Nucleus accumbens (tissue), 56 donors: ENCODE measurements around the gene POLN.
A peak's percentile ranks its signal among the peaks of the same experiment; 100 is the strongest.

Experiments used
- DNase-seq, 56 donors: peaks; one replicate each; lab custom pipeline; 2025; lab: John Stamatoyannopoulos, UW

The POLN gene

DNA sequence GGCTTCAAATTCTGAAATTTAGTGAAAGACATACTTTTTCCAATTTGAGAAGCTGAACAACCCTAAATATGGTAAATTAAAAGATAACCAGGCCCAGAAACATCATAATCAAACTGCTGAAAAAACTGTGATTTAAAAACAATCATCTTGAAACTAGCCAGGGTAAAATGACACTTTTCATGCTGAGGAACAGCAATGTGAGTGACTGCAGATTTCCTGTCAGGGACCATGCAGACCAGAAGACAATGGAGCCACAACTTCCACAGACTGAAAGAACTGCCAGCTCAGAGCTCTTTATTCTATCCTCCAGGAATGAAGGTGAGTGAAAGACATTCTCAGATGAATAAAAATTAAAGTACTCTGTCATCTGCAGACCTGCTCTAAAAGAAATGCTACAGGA, 109.5 kb downstream of the POLN start:
- DNase-seq: no peak

DNA sequence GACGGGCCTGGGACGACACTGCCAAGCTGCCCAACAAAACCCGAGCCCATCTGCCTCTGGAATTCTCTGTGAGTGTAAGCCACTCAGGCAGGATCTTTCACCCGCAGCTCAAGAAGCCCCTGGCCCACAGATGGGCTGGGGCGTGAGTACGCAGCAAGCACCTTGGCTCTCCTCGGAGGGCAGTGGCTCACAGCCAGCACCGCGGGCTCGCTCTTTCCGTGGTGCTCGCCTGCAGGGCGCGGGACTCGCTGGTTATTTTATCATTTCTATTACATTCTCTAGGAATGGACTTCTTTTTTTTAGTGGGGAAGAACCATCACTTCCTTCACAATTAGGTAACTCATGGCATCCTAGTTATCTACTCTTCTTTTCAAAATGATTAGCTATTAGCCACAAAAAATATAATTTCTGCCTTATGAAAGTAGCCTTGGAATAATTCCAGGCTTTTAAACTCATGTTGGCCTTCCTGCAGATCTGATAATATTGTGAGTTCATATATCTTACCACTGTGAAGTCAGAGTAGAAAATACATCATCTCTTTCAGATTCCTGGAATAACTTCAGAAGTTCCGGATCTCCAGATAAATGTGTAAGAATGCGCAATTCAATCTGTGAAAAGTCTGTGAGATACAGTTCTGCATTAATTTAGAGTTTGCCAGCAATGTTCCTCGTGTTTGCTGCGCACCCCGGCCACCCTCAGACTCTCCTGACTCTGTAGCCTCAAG, 114.2 kb downstream of the POLN start:
- no peak for DNase-seq

DNA sequence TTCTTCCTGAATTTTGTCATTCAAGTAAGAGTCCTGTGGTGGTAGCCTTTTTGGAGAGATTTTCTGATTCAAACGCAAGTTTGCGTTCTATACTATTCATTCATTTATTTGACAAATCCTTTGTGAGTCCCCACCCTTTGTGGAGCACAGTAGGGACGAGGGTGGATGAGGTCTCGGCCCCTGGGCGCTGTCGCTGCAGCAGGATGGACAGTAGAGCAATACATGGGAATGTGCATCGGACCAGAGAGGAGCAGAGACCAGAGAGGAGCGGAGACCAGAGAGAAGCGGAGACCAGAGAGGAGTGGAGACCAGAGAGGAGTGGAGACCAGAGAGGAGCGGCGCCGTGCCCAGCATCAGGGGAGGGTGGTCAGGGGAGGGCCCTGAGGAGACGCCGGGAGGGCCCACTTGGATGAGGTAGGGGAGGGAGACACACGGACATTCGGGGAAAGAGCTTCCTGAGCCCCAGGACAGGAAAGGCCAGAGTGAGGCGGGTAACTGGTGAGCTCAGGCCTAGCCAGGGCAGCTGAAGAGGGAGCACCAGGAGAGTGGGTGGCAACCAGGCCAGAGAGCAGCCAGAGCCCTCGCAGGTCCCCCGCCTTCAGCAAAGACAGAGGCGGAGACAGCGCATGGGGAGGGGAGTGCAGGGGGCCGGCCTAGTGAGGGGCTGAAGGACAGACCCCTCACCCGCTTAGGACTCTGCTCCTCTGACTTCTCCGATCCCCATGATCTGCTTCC, 115.4 kb downstream of the POLN start:
- no peak for DNase-seq

DNA sequence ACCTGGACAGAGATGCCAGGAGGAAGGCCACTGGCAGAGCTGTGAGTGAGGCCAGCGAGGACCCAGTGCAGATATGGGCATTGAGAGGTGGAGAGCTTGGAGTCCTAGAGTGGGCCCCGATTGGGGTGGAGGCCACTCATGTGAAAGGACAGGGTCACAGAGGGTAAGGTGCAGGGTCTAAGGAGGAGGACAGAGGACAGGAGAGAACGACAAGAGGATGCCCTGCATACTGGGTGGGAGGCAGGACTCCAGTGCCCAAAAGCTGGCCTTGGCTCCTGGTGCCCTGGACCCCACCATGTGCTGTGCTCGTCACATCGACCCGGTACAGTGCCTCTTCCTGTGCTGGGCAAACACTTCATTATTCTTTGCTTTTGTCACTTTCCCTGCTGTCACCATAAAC, 116.1 kb downstream of the POLN start:
- DNase-seq: no peak

DNA sequence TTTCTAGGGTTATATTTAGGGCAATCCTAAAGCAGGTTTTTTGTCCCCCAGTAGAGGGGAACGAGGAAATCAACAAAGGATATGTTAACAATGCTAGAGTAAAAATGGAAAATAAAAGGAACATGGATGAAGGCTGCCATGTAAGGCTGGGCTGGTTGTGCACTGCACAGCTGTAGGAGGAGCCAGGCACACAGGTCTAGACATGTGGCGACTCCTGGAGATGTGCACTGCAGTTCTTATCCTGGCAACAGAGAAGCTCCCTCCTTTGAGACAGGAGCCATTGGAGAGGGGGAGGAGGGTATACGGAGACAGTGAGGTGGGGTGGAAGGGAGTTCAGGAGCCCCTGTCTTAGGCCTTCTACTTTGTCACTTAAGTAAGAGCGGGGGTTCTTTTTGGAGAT, 116.9 kb downstream of the POLN start:
- DNase-seq: no peak

DNA sequence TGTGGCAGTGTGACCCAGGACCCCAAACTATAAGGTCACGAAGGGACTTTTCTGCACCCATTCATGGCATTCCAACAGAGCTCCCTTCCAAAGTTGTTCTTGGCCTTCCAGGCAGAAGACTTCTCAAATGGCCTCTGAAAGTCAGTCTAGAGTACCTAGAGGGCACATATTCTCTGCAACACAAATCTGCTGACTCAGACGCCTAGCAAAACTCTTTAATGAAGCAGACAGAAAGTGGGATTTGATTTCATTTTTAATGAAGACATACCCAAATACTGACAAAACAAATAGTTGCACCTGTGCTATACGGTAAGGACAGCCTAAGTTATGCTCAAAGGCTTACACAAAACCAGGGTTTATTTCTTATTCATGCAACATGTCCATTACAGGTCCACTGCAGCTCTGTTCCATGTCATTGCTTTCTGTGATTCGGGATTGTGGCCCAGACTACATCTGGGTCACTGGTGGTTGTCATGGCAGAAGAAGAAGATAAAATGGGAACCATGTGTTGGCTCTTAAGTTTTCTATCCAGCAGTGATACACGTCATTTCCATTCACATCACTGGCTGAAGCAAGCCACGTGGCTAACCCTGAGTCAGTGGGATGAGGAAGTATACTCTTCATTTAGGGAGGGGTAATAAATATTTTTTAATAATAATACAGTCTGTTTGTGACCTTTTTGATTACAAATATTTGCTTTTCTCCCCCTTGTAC, 125.1 kb downstream of the POLN start:
- no peak for DNase-seq

DNA sequence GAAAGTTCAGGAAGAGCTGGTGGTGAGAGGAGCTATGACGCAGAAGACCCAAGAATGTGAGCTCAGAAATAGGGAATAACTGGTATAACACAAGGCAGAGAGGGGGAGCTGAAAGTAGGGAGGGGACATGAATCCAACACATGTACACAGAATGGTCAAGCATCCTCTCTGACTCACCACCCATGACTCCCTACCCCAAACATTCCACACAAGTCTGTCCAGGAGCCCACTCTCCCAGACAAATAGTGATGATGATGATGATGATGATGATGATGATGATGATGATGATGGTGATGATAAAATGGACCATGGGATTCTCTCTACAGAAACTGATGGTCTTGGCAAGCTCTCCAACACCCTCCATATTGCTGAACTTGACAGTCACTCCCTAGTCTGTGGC, 136.4 kb downstream of the POLN start:
- DNase-seq: no peak

DNA sequence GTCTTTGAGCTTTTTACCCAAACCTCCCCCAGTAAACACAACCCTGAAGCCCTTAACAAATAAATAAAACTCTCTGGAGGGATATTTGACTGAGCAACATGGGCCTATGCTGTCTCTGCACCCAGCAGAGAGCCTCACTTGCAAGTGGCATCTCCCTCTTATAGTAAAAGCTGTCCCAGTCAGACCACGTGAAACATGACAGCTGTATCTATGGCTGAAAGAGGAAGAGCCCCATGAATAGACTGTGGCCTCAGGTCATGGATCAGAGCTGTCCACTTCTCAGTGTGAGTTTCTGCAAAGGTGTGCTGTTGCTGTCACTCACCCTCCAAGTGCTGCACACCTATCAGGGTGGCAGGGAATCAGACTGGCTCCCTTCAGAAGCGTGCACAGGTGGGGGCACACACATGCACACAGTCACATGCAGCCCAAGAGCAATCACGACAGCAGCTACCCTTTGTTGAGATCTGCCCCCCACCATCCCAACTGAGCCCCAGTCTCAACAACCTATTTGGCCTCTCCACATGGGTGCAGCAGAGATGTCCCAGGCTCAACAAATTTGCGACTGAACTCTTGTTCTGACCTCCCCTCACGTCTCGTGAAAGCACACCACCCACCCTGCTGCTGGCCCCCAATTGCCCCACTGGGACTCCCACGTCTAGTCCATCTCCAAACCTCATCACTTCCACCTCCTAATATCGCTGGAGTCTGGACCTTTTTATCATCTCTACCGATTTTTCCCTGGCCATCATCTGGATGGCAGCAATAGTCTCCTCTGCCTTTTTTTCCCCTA, 137.2 kb downstream of the POLN start:
- DNase-seq: no peak

DNA sequence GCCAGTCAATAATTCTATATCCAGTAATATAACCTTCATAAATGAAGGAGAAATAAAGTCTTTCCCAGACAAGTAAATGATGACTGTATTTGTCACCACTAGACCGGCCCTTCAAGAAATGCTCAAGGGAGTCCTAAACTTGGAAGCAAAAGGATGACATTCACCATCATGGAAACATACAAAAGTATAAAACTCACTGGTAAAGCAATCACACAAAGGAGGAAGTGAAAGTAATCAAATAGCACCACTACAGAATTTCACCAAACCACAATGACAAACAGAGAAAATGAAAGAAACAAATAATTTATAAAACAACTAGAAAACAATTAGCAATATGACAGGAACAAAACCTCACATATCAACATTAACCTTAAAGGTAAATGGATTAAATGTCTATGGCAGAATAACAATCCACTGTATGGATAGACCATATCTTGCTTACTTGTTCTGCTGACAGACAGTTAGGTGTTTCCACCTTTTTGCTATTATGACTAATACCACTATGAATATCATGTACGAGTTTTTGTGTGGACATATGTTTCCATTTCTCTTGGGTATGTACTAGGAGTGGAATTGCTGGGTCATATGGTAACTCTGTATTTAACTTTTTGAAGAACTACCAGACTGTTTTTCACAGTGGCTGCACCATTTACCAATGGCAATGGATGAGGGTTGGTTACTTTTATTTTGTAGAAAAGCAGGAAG, 137.9 kb downstream of the POLN start:
- no peak for DNase-seq

DNA sequence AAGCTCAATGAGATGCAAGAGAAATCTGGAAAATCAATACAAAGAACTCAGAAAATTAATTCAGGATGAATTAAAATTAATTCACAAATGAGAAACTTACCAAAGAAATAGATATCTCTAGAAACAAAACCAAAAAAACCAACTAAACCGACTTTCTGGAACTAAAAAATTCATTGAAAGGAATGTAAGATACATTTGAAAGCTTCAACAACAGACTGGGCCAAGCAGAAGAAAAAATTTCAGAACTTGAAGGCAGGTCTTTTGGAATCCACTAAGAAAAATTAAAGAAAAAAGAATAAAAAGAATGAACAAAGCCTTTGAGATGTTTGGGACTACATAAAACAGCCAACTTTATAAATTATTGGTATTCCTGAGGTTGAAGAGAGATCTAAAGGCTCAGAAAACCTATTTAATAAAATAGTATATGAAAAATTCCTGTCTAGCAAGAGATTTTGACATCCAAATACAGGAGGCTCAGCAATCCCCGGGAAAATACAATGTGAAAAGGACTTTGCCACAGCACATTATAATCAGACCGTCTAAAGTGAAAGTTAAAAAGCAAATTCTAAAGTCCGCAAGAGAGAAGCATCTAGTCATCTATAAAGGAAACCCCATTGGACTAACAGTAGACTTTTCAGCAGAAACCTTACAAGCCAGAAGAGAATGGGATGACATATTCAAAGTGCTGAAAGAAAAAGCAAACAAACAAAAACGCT, 138.6 kb downstream of the POLN start:
- DNase-seq: no peak

DNA sequence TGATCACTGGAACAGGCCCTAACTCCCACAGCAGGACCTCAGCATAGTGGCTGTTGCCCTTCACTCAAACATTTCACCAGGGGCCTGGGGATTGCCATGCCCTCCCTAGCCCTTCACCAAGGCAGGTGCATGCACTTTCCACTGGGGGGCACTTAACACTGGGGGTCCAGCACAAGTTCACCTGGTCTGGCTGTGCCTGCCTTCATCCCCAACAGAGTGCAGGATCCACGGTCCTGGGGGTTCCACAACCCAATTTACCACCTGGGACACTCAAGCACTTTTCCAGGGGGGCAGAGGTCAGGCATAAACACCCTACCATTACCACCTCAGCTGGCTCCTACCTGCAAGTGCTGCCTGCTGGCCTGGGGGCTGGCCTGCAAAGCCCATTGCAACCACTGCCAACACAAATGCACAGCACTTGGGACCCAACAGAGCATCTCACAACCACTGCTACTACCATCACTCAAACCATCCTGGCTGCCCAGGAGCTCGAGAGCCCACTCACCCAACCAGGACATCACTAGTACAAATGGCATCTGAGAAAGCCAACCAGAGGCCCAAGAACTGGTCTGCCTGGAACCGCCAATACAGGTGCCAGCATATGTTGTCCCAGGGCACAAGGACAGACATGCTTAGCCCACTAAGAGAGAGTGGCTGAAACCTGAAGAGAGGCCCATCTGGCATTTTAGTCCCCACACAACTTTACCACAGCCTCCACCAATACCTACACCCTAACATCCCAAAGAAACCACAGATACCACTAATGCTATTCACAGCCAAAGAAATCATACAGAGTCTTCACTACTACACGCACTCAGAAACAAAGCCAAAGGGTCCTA, 139.7 kb downstream of the POLN start:
- no peak for DNase-seq

DNA sequence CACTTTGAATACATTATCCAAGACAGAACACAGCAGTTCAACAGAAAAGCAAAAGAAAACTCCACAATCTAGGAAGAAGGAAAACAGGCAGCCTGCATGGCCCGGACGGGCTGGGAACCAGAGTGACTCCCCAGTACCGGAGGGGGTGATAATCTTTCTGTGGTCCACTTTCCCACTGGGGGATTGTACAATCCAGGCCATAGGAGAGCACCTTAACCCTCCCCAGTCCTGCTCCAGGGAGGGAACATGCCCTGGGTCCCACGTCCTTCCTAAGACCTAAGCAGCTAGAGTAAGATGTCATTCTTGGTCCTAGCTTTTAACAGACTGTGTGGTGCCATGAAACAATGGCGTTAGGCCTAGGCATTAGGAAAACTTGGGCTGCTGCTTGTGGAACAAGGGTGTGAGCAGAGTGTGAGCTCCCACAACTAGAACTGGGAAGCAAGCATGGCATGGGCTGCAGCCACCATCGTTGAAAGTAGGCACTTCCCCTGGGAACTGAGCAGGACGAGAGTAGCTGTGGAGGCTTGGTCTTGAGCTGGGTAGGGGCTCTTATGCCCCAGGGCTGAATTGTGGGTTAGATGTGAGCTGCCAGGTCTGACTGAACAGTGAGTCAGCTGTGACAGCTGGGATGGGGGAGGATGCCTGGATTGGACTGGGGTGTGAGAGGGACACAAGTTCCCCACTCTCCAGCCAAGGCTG, 140.4 kb downstream of the POLN start:
- DNase-seq: no peak

DNA sequence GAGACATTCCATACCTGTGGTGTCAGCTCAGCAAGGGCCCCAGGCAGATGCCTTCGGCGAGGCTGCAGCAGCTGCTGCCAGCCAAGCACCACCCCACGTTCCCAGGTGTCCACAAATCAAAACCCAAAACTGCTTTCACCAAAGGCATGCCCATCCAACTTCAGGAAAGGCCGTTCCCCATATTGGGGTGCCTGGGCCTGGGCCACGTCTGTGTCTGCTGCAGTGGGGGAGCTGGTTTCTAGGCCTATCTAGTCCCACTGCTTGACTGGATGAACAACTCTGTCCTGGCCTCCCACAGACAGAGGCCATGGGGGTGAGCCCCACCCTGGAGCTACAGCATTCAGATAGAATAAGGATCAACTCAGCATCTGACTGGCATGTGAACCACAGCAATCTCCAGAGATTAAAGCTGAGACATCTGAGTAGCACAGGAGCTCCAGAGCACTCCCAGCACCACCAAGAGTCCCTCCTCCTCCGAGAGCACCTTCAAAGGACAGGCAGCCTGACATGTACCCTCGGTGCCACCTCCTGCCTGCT, 145.8 kb downstream of the POLN start:
- DNase-seq: no peak

DNA sequence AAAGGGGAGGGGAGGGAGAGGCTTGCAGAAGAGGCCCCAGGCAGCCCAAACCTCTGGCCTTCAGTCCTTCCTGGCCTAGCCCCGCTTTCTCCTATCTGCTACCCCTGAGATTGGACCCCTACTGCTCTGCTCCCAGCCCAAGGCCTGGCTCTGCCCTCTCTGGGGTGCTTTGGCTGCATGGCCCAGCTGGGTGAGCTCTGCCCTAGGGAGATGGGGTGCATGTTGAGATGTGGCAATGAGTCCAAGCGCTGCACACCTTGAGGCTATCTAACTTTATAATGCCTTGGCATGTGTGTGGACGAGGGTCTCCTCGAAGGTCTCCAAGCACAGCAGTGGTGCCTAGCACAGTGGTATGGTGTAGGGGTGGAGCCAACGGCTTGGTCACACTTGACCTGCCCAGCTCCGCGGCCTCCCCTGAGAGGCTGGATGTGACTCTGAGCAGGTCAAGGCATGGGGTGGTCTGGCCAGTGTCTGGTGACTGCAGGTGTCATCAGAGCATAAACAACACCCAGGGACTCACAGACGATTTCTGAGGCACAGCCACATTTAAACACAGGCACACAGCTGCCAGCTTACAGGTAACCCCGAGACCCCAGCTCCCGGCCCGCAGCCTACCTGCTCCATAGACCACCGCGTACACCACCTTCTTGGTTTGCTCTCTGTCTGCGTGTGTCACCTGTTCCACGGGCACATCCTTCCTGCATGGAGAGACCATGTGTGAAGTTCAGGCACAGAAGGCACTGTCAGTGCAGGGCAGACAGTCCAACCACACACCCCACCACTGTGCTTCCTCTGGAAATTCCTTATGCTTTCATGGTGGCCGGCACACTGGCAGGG, 146.5 kb downstream of the POLN start:
- no peak for DNase-seq

DNA sequence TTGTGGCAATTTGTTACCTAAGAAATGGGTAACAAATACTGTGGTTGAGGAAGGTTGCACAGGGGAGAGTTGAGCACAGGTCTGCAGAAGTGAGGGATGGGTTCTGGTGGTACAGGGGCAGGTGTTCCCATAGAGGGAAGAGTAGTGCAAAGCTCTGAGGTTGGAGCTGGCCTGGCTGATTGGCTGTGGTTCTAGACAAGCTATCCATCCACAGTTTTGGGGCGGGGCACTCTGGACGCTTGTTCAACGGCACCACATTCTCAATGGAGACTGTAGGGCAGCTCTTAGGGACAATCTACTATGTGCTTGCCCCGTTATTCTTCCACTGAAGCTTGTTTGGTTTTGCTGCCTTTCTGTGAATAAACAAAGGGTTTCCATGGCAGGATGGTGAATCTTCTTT, 147.4 kb downstream of the POLN start:
- DNase-seq: no peak

DNA sequence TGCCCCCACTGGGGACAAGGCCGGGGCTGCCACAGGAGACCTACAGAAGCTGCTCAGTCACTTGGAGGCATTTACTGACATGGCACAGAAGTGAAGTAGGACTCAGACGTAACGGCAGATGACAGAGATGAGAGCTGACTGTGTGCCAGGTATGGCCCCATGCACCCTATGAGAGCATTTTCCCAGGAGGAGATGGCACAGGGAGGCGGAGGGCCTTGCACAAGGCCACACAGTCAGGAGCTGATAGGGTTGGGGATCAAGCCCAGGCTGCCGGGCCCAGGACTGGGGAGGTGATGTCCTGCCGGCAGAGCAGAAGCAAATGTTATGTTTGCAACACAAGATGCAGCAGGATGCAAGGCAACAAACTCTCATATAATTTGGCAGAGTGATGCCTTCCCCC, 148.7 kb downstream of the POLN start:
- DNase-seq: no peak

DNA sequence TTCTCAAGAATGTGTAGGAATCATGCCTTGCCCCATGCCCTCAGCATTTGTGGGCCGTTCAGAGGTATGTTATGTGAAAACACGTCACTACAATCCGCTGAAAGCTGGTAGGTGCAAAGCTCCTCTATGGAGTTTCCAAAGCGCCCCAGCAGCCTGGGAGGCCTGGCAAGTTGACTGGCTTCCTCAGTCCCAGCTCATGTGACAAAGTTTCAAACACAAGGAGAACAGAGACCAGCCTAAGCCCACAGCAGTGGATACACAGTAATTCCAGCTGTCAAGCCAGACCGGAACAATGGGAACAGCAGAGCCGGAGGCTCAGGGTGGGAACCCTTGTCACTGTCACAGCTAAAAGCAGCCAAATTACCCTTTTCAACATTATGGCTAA, 149.3 kb downstream of the POLN start:
- DNase-seq: peak in 4 of 56 donors; percentile 26 to 37 (median 33)
